Endothelial cell of umbilical vein (primary cell): ENCODE measurements around the gene FYN. TPM values are rescaled to one million over a fixed set of nuclear protein-coding genes. Genes with fewer than 3 reads are reported as not detected.

Experiments
- BruUV-seq: library from RNA; stranded (reverse); fragments of 400-500 nt; replicated peaks from 2 replicates; lab custom pipeline; 2021; lab: Mats Ljungman, UMichigan
- CTCF ChIA-PET: fragments of 300-600, 350-600 bp; sonication (Branson Sonifier 250); formaldehyde crosslinking; loops from one replicate; lab custom pipeline; 2021; ENCODE audit warnings: antibody characterized with exemption, inconsistent platforms; lab: Charles Lee
- POLR2A ChIA-PET: fragments of 300-600, 350-600 bp; sonication (Branson Sonifier 250); formaldehyde crosslinking; loops from one replicate; lab custom pipeline; 2021; ENCODE audit warnings: antibody characterized with exemption, inconsistent platforms; lab: Charles Lee
- DNase-seq: peaks from one replicate; pipeline ENCODE4 v3.0.0-alpha.2; 2011; ENCODE audit warnings: low read depth, low spot score
- FAIRE-seq: peaks from 2 replicates; lab custom pipeline; 2011; peaks lifted over from hg19 to GRCh38; lab: Jason Lieb, UNC
- H2AFZ ChIP-seq: 2 replicates; pipeline ENCODE4 v1.6.0; 2012; ENCODE audit warnings: low read depth, low read length, control low read depth, inconsistent platforms
- H3K27ac ChIP-seq: 2 replicates; pipeline ENCODE4 v1.5.1; 2011; ENCODE audit warnings: low read depth, mild to moderate bottlenecking, control low read depth, low read length, moderate library complexity; ENCODE audit not compliant: insufficient read depth
- H3K27me3 ChIP-seq, 2 experiments: 2 replicates each; pipeline versions ENCODE4 v1.6.0 to v1.6.1; 2011; ENCODE audit warnings: low read length in 2 of 2, mixed read lengths in 1 of 2; ENCODE audit not compliant: control insufficient read depth in 2 of 2, insufficient read depth in 2 of 2
- H3K36me3 ChIP-seq, 2 experiments: 2 replicates in 1 of 2; 3 replicates in 1 of 2; pipeline ENCODE4 v1.5.1; 2011; ENCODE audit warnings: low read length in 2 of 2, mild to moderate bottlenecking in 1 of 2, moderate library complexity in 1 of 2; ENCODE audit not compliant: control insufficient read depth in 2 of 2, insufficient read depth in 2 of 2; ENCODE audit errors: extremely low read depth in 1 of 2
- H3K4me1 ChIP-seq: 3 replicates; pipeline ENCODE4 v1.5.1; 2011; ENCODE audit warnings: mild to moderate bottlenecking, low read length; ENCODE audit not compliant: control insufficient read depth, insufficient read depth; ENCODE audit errors: extremely low read depth
- H3K4me2 ChIP-seq: 2 replicates; pipeline ENCODE4 v1.6.1; 2011; ENCODE audit warnings: low read length, control low read depth, mixed read lengths; ENCODE audit not compliant: insufficient read depth
- H3K4me3 ChIP-seq, 3 experiments: fragments of 200-600 bp in 1 of 3; sonication (generic), shearing (Covaris generic) in 1 of 3; replicated peaks in 1 of 3; 2 replicates each; pipeline ENCODE4 v1.5.1; 2011 to 2016; ENCODE audit warnings: control low read depth in 3 of 3, low read length in 3 of 3, mild to moderate bottlenecking in 2 of 3, inconsistent platforms in 1 of 3, low read depth in 1 of 3, moderate library complexity in 1 of 3; ENCODE audit not compliant: insufficient read depth in 1 of 3
- H3K79me2 ChIP-seq: 2 replicates; pipeline ENCODE4 v1.6.0; 2012; ENCODE audit warnings: low read length, inconsistent platforms; ENCODE audit not compliant: control insufficient read depth, insufficient read depth
- H3K9ac ChIP-seq: replicated peaks from 2 replicates; pipeline ENCODE3; 2011; ENCODE audit warnings: low read length, control low read depth; ENCODE audit not compliant: insufficient read depth; ENCODE audit errors: extremely low read depth
- H3K9me1 ChIP-seq: replicated peaks from 3 replicates; pipeline ENCODE4 v1.6.0; 2011; ENCODE audit warnings: mild to moderate bottlenecking, low read length; ENCODE audit not compliant: control insufficient read depth, insufficient read depth; ENCODE audit errors: extremely low read depth
- H3K9me3 ChIP-seq: replicated peaks from 2 replicates; pipeline ENCODE4 v1.5.1; 2012; ENCODE audit warnings: low read length, inconsistent platforms; ENCODE audit not compliant: control insufficient read depth, insufficient read depth
- H4K20me1 ChIP-seq: replicated peaks from 2 replicates; pipeline ENCODE3; 2011; ENCODE audit warnings: mild to moderate bottlenecking, low read length; ENCODE audit not compliant: control insufficient read depth, insufficient read depth; ENCODE audit errors: extremely low read depth
- CTCF ChIP-seq, 2 donors: IDR thresholded peaks; 1 replicate in 1 of 2; 2 replicates in 1 of 2; pipeline ENCODE4 v1.5.1; 2011; ENCODE audit warnings: low read length in 2 of 2, mild to moderate bottlenecking in 2 of 2, moderate library complexity in 2 of 2, control low read depth in 1 of 2, inconsistent platforms in 1 of 2, low read depth in 1 of 2; ENCODE audit not compliant: insufficient read depth in 1 of 2; ENCODE audit errors: extremely low read depth in 1 of 2
- EZH2 ChIP-seq: IDR thresholded peaks from 2 replicates; pipeline ENCODE4 v1.6.1; 2012; ENCODE audit warnings: borderline replicate concordance, low read depth, mild to moderate bottlenecking, moderate library complexity, low read length, inconsistent platforms; ENCODE audit not compliant: severe bottlenecking
- FOS ChIP-seq: IDR thresholded peaks from 2 replicates; pipeline ENCODE4 v1.6.1; 2011; ENCODE audit warnings: mild to moderate bottlenecking, low read length, moderate library complexity, borderline replicate concordance; ENCODE audit not compliant: insufficient read depth
- GATA2 ChIP-seq: IDR thresholded peaks from 2 replicates; pipeline ENCODE4 v1.7.0; 2011; ENCODE audit warnings: low read depth, mild to moderate bottlenecking, moderate library complexity, mixed read lengths, low read length; ENCODE audit not compliant: insufficient read length, insufficient read depth
- JUN ChIP-seq: IDR thresholded peaks from 2 replicates; pipeline ENCODE4 v1.6.1; 2011; ENCODE audit warnings: borderline replicate concordance, low read depth; ENCODE audit not compliant: insufficient read length, insufficient read depth
- MAX ChIP-seq: IDR thresholded peaks from 2 replicates; pipeline ENCODE4 v1.6.1; 2011; ENCODE audit not compliant: insufficient read depth, insufficient read length
- MYC ChIP-seq: IDR thresholded peaks from one replicate; pipeline ENCODE4 v1.6.1; 2011; ENCODE audit warnings: mild to moderate bottlenecking, low read depth, low read length
- POLR2A ChIP-seq: IDR thresholded peaks from 2 replicates; pipeline ENCODE4 v1.6.1; 2012; ENCODE audit warnings: low read depth, mild to moderate bottlenecking, control low read depth, low read length
- POLR2AphosphoS5 ChIP-seq: IDR thresholded peaks from 2 replicates; pipeline ENCODE4 v1.6.1; 2012; ENCODE audit warnings: low read depth, mild to moderate bottlenecking, control low read depth, low read length, moderate library complexity; ENCODE audit not compliant: insufficient read depth
- dilution Hi-C: fragments of 300-500 bp; cut with MboI; formaldehyde crosslinking; loops from one replicate; pipeline ENCODE4 v1.15.0; 2019; ENCODE audit warnings: low sequenced_read_pairs; ENCODE audit not compliant: extremely low pct_ligation_motif_present
- intact Hi-C: fragments of 100-400 bp; cut with micrococcal nuclease; formaldehyde crosslinking; loops from one replicate; pipeline ENCODE4 v1.10.0; 2022
- polyA plus RNA-seq, 4 experiments: library from polyadenylated mRNA; depleted of rRNA in 3 of 4; stranded (reverse) in 3 of 4; unstranded in 1 of 4; fragments of >200 nt; gene quantifications; 2 replicates each; pipeline versions ENCODE4 v1.2.1 to v1.2.3, GENCODE V29; 2011 to 2012; ENCODE audit warnings: missing spikeins in 1 of 4
- total RNA-seq: library from RNA; stranded (reverse); gene quantifications from 2 replicates; pipeline ENCODE4 v1.2.3, GENCODE V29; 2021

FYN gene
- total and polyA plus RNA-seq, 2 donors (not counting 3 experiments of a cell fraction or from before 2014, with no cell fraction given), result 69.0 to 143 TPM

GRCh38 chr6:111683157-111683556 lies 190.1 kb downstream of the FYN start:
- no TSS peak for BruUV-seq

GRCh38 chr6:111681860-111682259 lies 191.4 kb downstream of the FYN start:
- no peak for FAIRE-seq
- dilution Hi-C loops (no loop called here), intact Hi-C loops (loop anchor here (2.0 to 5.0 kb wide), 3 partner anchors 15 to 199 kb away; partner anchors contain the start of gene REV3L)

More at GRCh38 chr6:111683157-111683556, 190.1 kb downstream of the FYN start:
- dilution Hi-C loops (no loop called here), intact Hi-C loops (loop anchor here (1.0 to 5.0 kb wide), 5 partner anchors 16 to 424 kb away; partner anchors contain the start of gene REV3L)
- Histone ChIP-seq H4K20me1 (no peaks in the 10 kb centered on the region), H3K9me1 (no peaks in the 10 kb centered on the region), H3K4me3 (no peak overlapping the region), H3K9ac (peak overlapping the region; percentile 26), H3K4me2 (peak overlapping the region; percentile 65), H2AFZ (no peak overlapping the region), H3K4me1 (peaks cover 51% of the 10 kb centered on the region), H3K36me3 (peaks cover 2 to 3% of the 10 kb centered on the region in 2 experiments), H3K27ac (peak overlapping the region; percentile 82), H3K27me3 (no peaks in the 10 kb centered on the region), H3K9me3 (no peaks in the 10 kb centered on the region), H3K79me2 (no peaks in the 10 kb centered on the region)
- DNase-seq, result no peak
- TF ChIP-seq POLR2AphosphoS5 (no peak), MAX (no peak), GATA2 (no peak), POLR2A (no peak), FOS (no peak), JUN (no peak), MYC (no peak)
- ChIA-PET POLR2A (interaction anchor here (1.2 kb wide), 1 partner anchor 303 kb away, joined by 3 read pairs; no protein-coding TSS in a partner anchor), CTCF (interaction anchor here (0.8 to 2.8 kb wide), 9 partner anchors 12 to 424 kb away, joined by 3 to 24 read pairs (median 3); partner anchors contain the start of gene TRAF3IP2)
- peak; percentile 68 for FAIRE-seq

More at GRCh38 chr6:111681860-111682259, 191.4 kb downstream of the FYN start:
- no TSS peak for BruUV-seq
- CTCF ChIA-PET, result interaction anchor here (1.3 to 2.8 kb wide), 2 partner anchors 15 to 320 kb away, joined by 3 to 24 read pairs; no protein-coding TSS in a partner anchor
- Histone ChIP-seq H3K79me2 (no peaks in the 10 kb centered on the region), H3K9me3 (no peaks in the 10 kb centered on the region), H2AFZ (no peak overlapping the region), H3K4me3 (no peak overlapping the region), H3K27ac (no peak overlapping the region), H4K20me1 (no peaks in the 10 kb centered on the region), H3K9ac (no peak overlapping the region), H3K9me1 (no peaks in the 10 kb centered on the region), H3K4me2 (no peak overlapping the region), H3K27me3 (no peaks in the 10 kb centered on the region), H3K36me3 (peaks cover 2 to 3% of the 10 kb centered on the region in 2 experiments), H3K4me1 (peaks cover 47% of the 10 kb centered on the region)
- TF ChIP-seq GATA2 (no peak), MAX (no peak), MYC (no peak), CTCF (IDR thresholded peaks at IDR 0.05; ENCODE audit: extremely low read depth in 1 of 2, insufficient read depth in 1 of 2, low read depth in 1 of 2, low read length in 2 of 2) (no peak), POLR2AphosphoS5 (no peak), EZH2 (no peak), POLR2A (no peak), JUN (no peak), FOS (no peak)
- POLR2A ChIA-PET, result no interaction called here
- DNase-seq, result no peak
